Bronchial epithelial cell (primary cell): Measurements from ENCODE around the gene GSG1L. TPM values are rescaled to one million over a fixed set of nuclear protein-coding genes. Genes with fewer than 3 reads are reported as not detected.

Source experiments
- DNase-seq: peaks from one replicate; pipeline ENCODE4 v3.0.0-alpha.2; 2010; ENCODE audit warnings: low read depth
- FAIRE-seq: peaks from 2 replicates; lab custom pipeline; 2011; peaks lifted over from hg19 to GRCh38; lab: Jason Lieb, UNC
- H3K27me3 ChIP-seq: 2 replicates; pipeline ENCODE4 v1.5.1; 2011; ENCODE audit warnings: low read length; ENCODE audit not compliant: control insufficient read depth, insufficient read depth
- H3K36me3 ChIP-seq: 2 replicates; pipeline ENCODE4 v1.5.1; 2011; ENCODE audit warnings: low read length; ENCODE audit not compliant: control insufficient read depth, insufficient read depth
- H3K4me3 ChIP-seq: 2 replicates; pipeline ENCODE4 v1.5.1; 2011; ENCODE audit warnings: mild to moderate bottlenecking, low read depth, low read length, control low read depth
- CTCF ChIP-seq: IDR thresholded peaks from 2 replicates; pipeline ENCODE4 v1.5.1; 2011; ENCODE audit warnings: mild to moderate bottlenecking, moderate library complexity, low read length, control low read depth, inconsistent platforms; ENCODE audit not compliant: insufficient read depth, severe bottlenecking
- total RNA-seq: library from RNA; depleted of rRNA; stranded (reverse); fragments of >200 nt; gene quantifications from 2 replicates; pipeline ENCODE4 v1.2.1, GENCODE V29; 2014

The GSG1L gene
- total RNA-seq, 1 donor from 2014 or later = not detected

DNA sequence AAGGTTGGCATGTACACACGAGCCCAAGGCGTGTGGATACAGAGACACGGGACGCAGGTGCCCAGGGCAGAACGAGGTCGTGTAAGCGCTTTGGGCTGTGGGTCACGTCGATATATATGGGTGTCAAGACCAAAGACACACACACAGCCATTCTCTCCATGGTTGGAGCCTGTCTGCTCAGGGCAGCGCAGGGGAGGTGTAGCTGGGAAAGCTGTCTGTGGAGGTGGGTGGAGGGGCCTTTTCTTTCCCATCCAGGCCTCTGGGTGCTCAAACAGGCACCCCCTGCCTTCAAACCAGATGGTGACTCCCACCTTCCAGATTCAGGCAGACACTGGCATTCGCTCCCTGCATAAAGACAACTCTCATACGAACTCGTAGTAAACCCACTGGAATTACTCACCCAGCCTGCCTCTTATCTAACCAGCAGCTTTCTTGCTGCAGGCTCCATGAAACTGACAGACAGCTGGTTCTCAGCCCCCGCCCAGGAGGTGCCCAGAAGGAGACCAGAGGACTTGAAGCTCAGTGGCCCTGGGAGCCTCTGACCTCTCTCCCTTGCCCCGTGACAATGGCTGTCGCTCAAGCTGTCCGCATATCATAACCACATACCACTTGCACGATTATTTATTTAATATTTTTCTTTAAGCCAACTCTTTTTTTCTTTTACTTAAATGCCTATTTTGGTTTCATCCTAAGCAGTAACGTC is 276.4 kb downstream of the GSG1L start:
- H3K27me3 ChIP-seq = no peaks in the 10 kb centered on the region
- TF ChIP-seq CTCF = no peak
- DNase-seq (no peak), FAIRE-seq (no peak)
- no peaks in the 10 kb centered on the region for H3K36me3 ChIP-seq
- H3K4me3 ChIP-seq = no peak overlapping the region

DNA sequence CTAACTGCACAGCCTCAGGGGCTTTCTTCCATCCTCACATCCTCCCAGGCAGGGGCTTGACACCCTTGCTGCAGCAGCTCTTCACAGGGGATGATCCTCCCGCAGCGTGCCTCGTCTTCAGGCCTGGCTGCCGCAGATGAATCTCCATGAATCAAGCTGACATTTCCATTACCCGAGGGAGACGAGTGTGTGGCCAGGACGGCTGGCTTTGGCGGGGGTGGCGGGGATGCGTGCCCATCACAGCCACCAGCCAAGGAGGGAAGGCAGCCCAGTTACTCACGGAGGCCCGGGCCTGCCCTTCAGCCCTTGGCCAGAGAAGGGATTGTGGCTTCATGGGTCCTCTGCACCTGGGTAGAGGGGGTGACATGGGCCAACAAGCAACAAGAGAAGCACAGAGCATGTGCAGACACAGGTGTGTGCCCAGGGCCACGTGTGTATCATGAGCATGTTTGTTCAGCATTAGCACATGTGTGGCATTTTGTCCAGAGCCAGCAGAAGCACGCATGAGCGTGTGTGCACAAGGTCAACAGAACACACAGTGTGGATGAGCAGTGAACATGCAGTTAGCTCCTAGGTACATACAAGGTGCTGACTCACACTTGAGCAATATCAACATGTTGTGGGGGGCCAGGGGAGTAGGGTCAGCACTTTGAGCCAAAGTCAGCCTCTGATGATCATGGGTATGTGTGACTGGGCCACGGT is 277.1 kb downstream of the GSG1L start:
- FAIRE-seq (peak; percentile 88), DNase-seq (no peak)
- Histone ChIP-seq H3K4me3 (no peak overlapping the region), H3K27me3 (no peaks in the 10 kb centered on the region), H3K36me3 (no peaks in the 10 kb centered on the region)
- no peak for TF ChIP-seq CTCF

DNA sequence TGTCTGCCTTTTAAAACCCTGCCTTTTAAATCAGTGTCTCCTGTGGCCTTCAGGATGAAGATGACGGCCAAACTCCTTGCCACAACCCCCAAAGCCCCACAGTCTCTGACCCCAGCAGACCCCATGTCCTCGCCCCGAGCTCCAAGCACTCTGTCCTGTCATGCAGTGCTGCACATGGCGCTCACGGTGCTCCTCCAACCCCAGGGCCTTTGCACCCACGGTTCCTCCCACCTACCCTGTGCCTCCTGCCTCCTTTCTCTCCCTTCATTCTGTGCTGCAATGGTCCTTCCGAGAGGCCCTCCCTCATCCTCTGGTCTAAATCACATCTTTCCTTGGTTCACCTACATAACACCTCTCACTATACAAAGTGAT is 278.2 kb downstream of the GSG1L start:
- no peak for TF ChIP-seq CTCF
- no peaks in the 10 kb centered on the region for H3K36me3 ChIP-seq
- DNase-seq (no peak), FAIRE-seq (no peak)
- H3K27me3 ChIP-seq = no peaks in the 10 kb centered on the region
- H3K4me3 ChIP-seq = no peak overlapping the region

- Histone ChIP-seq H3K4me3 (no peak overlapping the region), H3K36me3 (no peaks in the 10 kb centered on the region), H3K27me3 (no peaks in the 10 kb centered on the region)
- FAIRE-seq = no peak
- no peak for TF ChIP-seq CTCF
- no peak for DNase-seq
These were observed 278.9 kb downstream of the GSG1L start for GRCh38 chr16:27784351-27785306.

DNA sequence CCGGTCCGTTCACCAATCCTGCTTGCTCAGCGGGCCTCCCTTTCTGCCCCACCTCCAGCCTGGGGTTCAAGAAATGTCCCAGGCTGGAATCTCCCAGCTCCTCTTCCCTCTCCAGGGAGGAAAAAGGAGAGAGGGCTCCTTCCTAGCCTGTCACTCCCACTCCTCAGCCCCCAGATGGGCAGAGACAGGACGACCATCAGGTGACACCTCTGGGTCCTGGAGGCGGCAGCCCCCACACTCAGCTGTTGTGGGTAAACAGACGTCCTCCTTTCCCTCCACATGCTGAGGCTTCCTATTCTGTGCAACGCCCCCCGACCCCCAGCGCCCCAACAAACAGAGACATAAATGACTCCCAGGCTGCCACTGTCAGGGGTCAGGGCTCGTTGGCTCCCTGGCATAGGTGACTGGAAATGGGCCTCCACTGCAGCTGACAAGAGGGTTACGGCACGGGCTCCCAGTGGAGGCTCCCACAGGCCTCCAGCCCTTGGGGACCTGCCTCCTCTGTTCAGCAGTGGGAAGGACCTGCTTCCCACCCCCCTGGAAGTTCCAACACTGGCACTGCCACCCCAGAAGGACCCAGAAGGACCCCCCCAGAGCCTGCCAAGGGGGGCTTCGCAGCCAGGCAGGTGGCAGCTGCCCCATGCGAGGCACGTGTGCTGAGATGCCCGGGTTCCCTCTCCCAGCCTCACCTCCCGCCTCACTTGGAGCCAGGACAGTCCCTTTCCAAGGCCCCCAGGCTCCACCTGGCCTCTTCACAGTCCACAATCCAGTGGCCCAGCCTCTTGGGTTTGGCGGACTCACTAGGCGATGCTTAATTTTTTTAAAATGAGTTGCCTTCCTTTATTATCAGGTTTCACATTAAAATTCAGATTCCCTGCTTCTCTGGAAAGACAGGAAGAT is 281.3 kb downstream of the GSG1L start:
- no peak for DNase-seq
- H3K4me3 ChIP-seq = no peak overlapping the region
- H3K36me3 ChIP-seq = no peaks in the 10 kb centered on the region
- H3K27me3 ChIP-seq = no peaks in the 10 kb centered on the region
- no peak for FAIRE-seq
- no peak for TF ChIP-seq CTCF
